Activated CD4-positive, alpha-beta T cell treated with anti-CD3 and anti-CD28 coated beads for 36 hours (primary cell): ENCODE results near the gene MSANTD4. TPM values are rescaled to one million over a fixed set of nuclear protein-coding genes. Genes with fewer than 3 reads are reported as not detected.
"Not testable (repeated sequence)": the region's sequence is repeated elsewhere in the genome, so short reads cannot be mapped to it uniquely, and the experiment has no call there.

Source experiments
- ATAC-seq: fragments of 200-7000 bp; cut with Tn5 transposase; one replicate; pipeline ENCODE4 v1.10.0; 2021; ENCODE audit warnings: mild to moderate bottlenecking, moderate library complexity
- CTCF ChIA-PET: fragments of 350-600 bp; sonication (Branson Sonifier 250); formaldehyde crosslinking; loops from one replicate; lab custom pipeline; 2021; ENCODE audit warnings: antibody characterized with exemption; lab: Charles Lee
- POLR2A ChIA-PET: fragments of 350-600 bp; sonication (Branson Sonifier 250); formaldehyde crosslinking; loops from one replicate; lab custom pipeline; 2021; ENCODE audit warnings: antibody characterized with exemption, inconsistent platforms; lab: Charles Lee
- DNase-seq: peaks from one replicate; pipeline ENCODE4 v3.0.0-alpha.2; 2020
- H3K27ac Mint-ChIP-seq: one replicate; pipeline ENCODE4 v1.8.0; 2021; ENCODE audit warnings: mixed read lengths
- H3K27me3 Mint-ChIP-seq: one replicate; pipeline ENCODE4 v1.8.0; 2021; ENCODE audit warnings: mixed read lengths
- H3K36me3 Mint-ChIP-seq: one replicate; pipeline ENCODE4 v1.8.0; 2021; ENCODE audit warnings: low read depth, mixed read lengths
- H3K4me1 Mint-ChIP-seq: one replicate; pipeline ENCODE4 v1.8.0; 2021; ENCODE audit warnings: mixed read lengths
- H3K4me3 Mint-ChIP-seq: one replicate; pipeline ENCODE4 v1.8.0; 2021; ENCODE audit warnings: mild to moderate bottlenecking, moderate library complexity, mixed read lengths
- H3K9me3 Mint-ChIP-seq: one replicate; pipeline ENCODE4 v1.8.0; 2021; ENCODE audit warnings: low read depth, mixed read lengths
- intact Hi-C, 2 experiments: fragments of 100-400 bp; cut with DNase I in 1 of 2; cut with micrococcal nuclease in 1 of 2; formaldehyde crosslinking; loops; one replicate each; pipeline versions ENCODE4 v1.14.2 to v1.15.1; 2022 to 2024; cut with DNase I, micrococcal nuclease
- total RNA-seq, 2 experiments: library from RNA; stranded (reverse); gene quantifications; one replicate each; pipeline ENCODE4 v1.2.3, GENCODE V29; 2021

The MSANTD4 gene
- total RNA-seq, 2 experiments from 2014 or later: 12.4 to 13.1 TPM

- Mint-ChIP-seq H3K4me1 (peaks cover 37% of the 10 kb centered on the region), H3K27ac (no peak overlapping the region), H3K4me3 (no peak overlapping the region), H3K9me3 (peaks cover 3% of the 10 kb centered on the region), H3K27me3 (no peaks in the 10 kb centered on the region), H3K36me3 (peaks cover 65% of the 10 kb centered on the region)
- ATAC-seq: peak; percentile 36
- DNase-seq: no peak
- CTCF ChIA-PET: no interaction called here
- POLR2A ChIA-PET: no interaction called here
- intact Hi-C loops: no loop called here
Observed at GRCh38 chr11:106012744-106013143, 9.3 kb downstream of the MSANTD4 start.

DNA sequence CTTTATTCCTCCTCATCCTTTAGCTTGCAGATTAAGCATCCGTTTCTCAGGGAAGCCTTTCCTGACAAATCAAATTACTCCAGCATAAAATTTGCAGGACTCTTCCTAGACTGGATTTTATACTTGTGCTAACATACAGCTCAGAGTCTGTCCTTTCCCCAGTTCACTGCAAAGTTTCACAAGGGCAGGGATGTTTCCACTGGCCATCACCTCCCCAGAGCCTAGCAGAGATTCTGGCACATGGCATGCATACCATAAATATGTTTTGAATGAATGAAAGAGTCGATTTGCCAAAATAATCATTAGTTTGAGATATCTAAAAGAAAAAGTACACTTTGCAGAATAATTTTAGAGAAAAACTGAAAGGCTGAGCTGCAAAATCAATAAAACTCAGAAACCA is 10.6 kb downstream of the MSANTD4 start:
- ATAC-seq (no peak), DNase-seq (no peak)
- H3K4me1 Mint-ChIP-seq: peaks cover 30% of the 10 kb centered on the region
- H3K27me3 Mint-ChIP-seq: no peaks in the 10 kb centered on the region
- CTCF ChIA-PET: interaction anchor here (0.7 kb wide), 1 partner anchor 65 kb away, joined by 3 read pairs; no protein-coding TSS in a partner anchor
- peaks cover 7% of the 10 kb centered on the region for H3K9me3 Mint-ChIP-seq
- POLR2A ChIA-PET: interaction anchor here (0.7 kb wide), 1 partner anchor 1529 kb away, joined by 3 read pairs; no protein-coding TSS in a partner anchor
- peaks cover 77% of the 10 kb centered on the region for H3K36me3 Mint-ChIP-seq
- no peak overlapping the region for H3K4me3 Mint-ChIP-seq
- intact Hi-C loops: no loop called here
- no peak overlapping the region for H3K27ac Mint-ChIP-seq

DNA sequence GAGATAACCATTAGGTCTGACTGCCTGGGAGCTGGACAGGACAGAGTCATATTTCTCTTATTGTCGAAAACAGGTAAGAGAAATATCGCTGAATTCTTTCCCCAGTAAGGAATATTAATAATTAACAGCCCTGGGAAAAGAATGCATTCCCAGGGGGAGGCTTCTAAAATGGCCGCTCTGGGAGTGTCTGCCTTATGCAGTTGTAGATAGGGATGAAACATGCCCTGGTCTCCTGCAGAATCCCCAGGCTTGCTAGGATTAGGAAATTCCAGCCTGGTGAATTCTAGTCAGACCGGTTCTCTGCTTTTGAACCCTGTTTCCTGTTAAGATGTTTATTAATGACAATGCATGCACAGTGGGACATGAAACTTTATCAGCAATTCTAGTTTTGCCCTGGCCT is 18.9 kb downstream of the MSANTD4 start:
- intact Hi-C loops, ATAC-seq, H3K4me3 Mint-ChIP-seq, H3K4me1 Mint-ChIP-seq, DNase-seq, H3K27ac Mint-ChIP-seq, POLR2A ChIA-PET, CTCF ChIA-PET, H3K27me3 Mint-ChIP-seq: not testable (repeated sequence)
- Mint-ChIP-seq H3K9me3 (peaks cover 21% of the 10 kb centered on the region), H3K36me3 (peaks cover 83% of the 10 kb centered on the region)

GRCh38 chr11:106001304-106002012 is 20.6 kb downstream of the MSANTD4 start:
- DNase-seq: no peak
- Mint-ChIP-seq H3K27me3 (no peaks in the 10 kb centered on the region), H3K36me3 (peaks cover 81% of the 10 kb centered on the region), H3K9me3 (peaks cover 20% of the 10 kb centered on the region), H3K27ac (no peak overlapping the region), H3K4me1 (peaks cover 5% of the 10 kb centered on the region), H3K4me3 (no peak overlapping the region)
- no peak for ATAC-seq
- intact Hi-C loops: no loop called here
- ChIA-PET CTCF (no interaction called here), POLR2A (no interaction called here)

DNA sequence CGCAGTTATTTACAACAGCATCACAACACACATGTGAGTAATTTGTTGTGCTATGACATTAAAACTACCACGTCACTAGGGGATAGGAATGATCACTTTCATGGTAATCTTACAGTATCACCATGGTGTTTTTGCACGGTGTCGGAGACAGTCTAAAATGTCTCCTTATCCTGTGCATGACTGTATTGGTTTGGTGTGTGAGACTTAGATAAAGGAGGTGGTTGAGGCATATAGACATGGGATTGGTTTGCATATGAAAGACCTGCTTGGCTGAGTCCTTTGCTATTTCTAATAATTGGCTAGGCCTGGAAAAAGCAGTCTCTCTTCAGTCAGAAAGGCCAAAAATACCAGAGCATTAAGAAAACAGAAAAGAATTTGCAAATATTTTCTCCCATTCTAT is 30.2 kb downstream of the MSANTD4 start:
- Mint-ChIP-seq H3K27ac (no peak overlapping the region), H3K36me3 (peaks cover 33% of the 10 kb centered on the region), H3K4me3 (no peak overlapping the region), H3K4me1 (no peaks in the 10 kb centered on the region), H3K27me3 (no peaks in the 10 kb centered on the region), H3K9me3 (peaks cover 7% of the 10 kb centered on the region)
- intact Hi-C loops: no loop called here
- no peak for ATAC-seq
- DNase-seq: no peak
- POLR2A ChIA-PET: no interaction called here
- CTCF ChIA-PET: no interaction called here

GRCh38 chr11:105989124-105989523 is 32.9 kb downstream of the MSANTD4 start:
- Mint-ChIP-seq H3K27ac (no peak overlapping the region), H3K4me1 (no peaks in the 10 kb centered on the region), H3K27me3 (no peaks in the 10 kb centered on the region), H3K36me3 (peaks cover 12% of the 10 kb centered on the region), H3K4me3 (no peak overlapping the region), H3K9me3 (peaks cover 6% of the 10 kb centered on the region)
- CTCF ChIA-PET: no interaction called here
- ATAC-seq (no peak), DNase-seq (no peak)
- intact Hi-C loops: no loop called here
- POLR2A ChIA-PET: no interaction called here

GRCh38 chr11:105988197-105988596 is 33.8 kb downstream of the MSANTD4 start:
- no peaks in the 10 kb centered on the region for H3K4me1 Mint-ChIP-seq
- intact Hi-C loops: no loop called here
- ATAC-seq: no peak

GRCh38 chr11:105986554-105986953 is 35.5 kb downstream of the MSANTD4 start:
- DNase-seq: no peak
- Mint-ChIP-seq H3K27ac (no peak overlapping the region), H3K27me3 (no peaks in the 10 kb centered on the region), H3K9me3 (no peaks in the 10 kb centered on the region), H3K36me3 (no peaks in the 10 kb centered on the region), H3K4me1 (no peaks in the 10 kb centered on the region), H3K4me3 (no peak overlapping the region)
- ATAC-seq: no peak
- POLR2A ChIA-PET: no interaction called here
- intact Hi-C loops: no loop called here
- CTCF ChIA-PET: interaction anchor here (0.6 to 1.3 kb wide), 4 partner anchors 8 to 1408 kb away, joined by 3 to 4 read pairs (median 4); no protein-coding TSS in a partner anchor

More at GRCh38 chr11:105988197-105988596, 33.8 kb downstream of the MSANTD4 start:
- H3K4me3 Mint-ChIP-seq: no peak overlapping the region
- ChIA-PET CTCF (interaction anchor here (0.7 kb wide), 1 partner anchor 1330 kb away, joined by 3 read pairs; no protein-coding TSS in a partner anchor), POLR2A (no interaction called here)
- peaks cover 3% of the 10 kb centered on the region for H3K9me3 Mint-ChIP-seq
- H3K27ac Mint-ChIP-seq: no peak overlapping the region
- no peak for DNase-seq
- H3K27me3 Mint-ChIP-seq: no peaks in the 10 kb centered on the region
- peaks cover 5% of the 10 kb centered on the region for H3K36me3 Mint-ChIP-seq

DNA sequence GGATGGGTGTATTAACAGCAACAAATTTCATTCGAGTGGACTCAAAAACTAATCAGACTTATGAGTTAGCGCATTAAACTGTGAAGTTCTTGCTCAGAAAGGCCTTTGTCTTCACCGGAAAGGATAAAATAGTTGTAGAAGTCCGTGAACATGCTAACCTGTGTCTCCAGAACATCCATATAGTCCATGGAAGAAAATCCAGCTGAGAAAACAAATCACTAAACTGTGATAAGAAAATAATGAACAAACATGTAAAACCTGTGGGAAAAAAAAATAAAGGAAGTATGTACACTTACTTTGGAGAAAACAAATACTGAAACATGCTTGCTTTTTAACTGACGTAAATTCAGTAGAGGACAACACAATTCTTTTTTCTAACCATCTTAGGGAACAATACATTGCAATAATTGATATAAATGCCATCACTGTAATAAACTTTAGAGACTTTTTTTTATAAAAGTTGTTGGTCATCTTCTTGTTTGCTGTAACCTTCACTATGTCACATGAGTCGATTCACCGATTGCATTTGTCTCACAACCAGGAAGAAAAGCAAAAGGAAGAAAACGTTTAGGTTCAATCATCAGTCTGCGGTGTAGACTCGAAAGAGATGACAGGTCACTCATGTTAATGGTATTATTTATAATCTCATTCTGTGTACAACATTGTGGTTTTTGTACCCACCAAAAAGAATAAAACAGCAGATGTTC is 41.9 kb downstream of the MSANTD4 start:
- no peaks in the 10 kb centered on the region for H3K36me3 Mint-ChIP-seq
- POLR2A ChIA-PET: no interaction called here
- no peaks in the 10 kb centered on the region for H3K4me1 Mint-ChIP-seq
- DNase-seq: no peak
- no peaks in the 10 kb centered on the region for H3K9me3 Mint-ChIP-seq
- CTCF ChIA-PET: no interaction called here
- no peak overlapping the region for H3K27ac Mint-ChIP-seq
- no peak overlapping the region for H3K4me3 Mint-ChIP-seq
- intact Hi-C loops: no loop called here
- peaks cover 2% of the 10 kb centered on the region for H3K27me3 Mint-ChIP-seq
- no peak for ATAC-seq

GRCh38 chr11:105975128-105975527 is 46.9 kb downstream of the MSANTD4 start:
- ChIA-PET POLR2A (no interaction called here), CTCF (no interaction called here)
- no peaks in the 10 kb centered on the region for H3K36me3 Mint-ChIP-seq
- DNase-seq: no peak
- H3K27ac Mint-ChIP-seq: no peak overlapping the region
- H3K4me1 Mint-ChIP-seq: no peaks in the 10 kb centered on the region
- intact Hi-C loops: no loop called here
- no peak for ATAC-seq
- H3K4me3 Mint-ChIP-seq: no peak overlapping the region
- no peaks in the 10 kb centered on the region for H3K9me3 Mint-ChIP-seq
- H3K27me3 Mint-ChIP-seq: peaks cover 2% of the 10 kb centered on the region

- Mint-ChIP-seq H3K27me3 (no peaks in the 10 kb centered on the region), H3K27ac (no peak overlapping the region), H3K4me1 (no peaks in the 10 kb centered on the region), H3K4me3 (no peak overlapping the region), H3K36me3 (no peaks in the 10 kb centered on the region), H3K9me3 (no peaks in the 10 kb centered on the region)
- DNase-seq: no peak
- no peak for ATAC-seq
- ChIA-PET CTCF (interaction anchor here (0.6 to 1.5 kb wide), 2 partner anchors 17 to 1044 kb away, joined by 3 to 4 read pairs; no protein-coding TSS in a partner anchor), POLR2A (no interaction called here)
- intact Hi-C loops: no loop called here
Observed at GRCh38 chr11:105969756-105970155, 52.3 kb downstream of the MSANTD4 start.
